COLO668 (cell line): ENCODE measurements around the gene PSME3.

ENCODE experiments used
- DNase-seq: peaks from one replicate; lab custom pipeline; 2025; ENCODE audit not compliant: unreplicated experiment; lab: John Stamatoyannopoulos, UW

Gene PSME3, protein sequence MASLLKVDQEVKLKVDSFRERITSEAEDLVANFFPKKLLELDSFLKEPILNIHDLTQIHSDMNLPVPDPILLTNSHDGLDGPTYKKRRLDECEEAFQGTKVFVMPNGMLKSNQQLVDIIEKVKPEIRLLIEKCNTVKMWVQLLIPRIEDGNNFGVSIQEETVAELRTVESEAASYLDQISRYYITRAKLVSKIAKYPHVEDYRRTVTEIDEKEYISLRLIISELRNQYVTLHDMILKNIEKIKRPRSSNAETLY

DNA sequence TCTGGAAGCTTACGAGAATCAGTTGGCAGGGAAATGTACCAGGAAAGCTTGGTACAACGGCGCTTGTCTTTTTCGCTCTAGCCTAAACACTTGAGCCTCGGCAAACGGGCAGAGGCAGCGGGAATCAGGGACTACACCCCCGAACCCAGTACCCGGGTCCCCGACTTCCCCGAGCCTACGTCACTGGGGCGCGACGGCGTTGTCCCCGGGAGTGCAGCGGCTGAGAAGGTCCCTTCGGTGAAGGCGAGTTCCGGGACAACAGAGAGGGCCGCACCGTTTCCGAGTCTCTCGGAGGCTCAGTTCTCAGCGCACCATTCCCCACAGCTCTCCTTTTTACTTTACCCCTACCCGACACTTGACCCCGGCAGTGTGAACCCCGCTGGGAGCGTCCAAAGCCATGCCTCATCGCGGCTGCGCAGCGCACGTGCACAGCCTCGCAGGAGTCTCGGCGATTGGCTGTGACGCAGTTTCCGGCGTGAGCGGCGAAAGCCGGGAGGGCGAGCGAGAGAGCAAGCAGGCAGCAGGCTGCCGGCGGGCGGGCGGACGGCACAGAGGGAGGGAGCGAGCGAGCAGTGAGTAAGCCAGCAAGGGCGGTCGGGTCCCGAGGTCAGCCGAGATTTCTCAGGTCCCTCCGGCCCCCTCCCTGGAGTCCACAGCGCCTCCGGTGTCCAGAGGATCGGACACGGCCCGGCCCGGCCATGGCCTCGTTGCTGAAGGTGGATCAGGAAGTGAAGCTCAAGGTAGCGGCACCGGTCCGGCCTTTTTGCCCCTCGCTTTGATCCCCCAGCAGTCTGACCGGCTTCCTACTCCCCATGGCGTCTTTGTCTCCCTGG is at the start of gene PSME3:
Gene PSME3 (plus strand): TSS at position 464 of the 833 bp plus-strand sequence. CDS start 235 bp downstream, at position 699.
- DNase-seq = peak; percentile 83

DNA sequence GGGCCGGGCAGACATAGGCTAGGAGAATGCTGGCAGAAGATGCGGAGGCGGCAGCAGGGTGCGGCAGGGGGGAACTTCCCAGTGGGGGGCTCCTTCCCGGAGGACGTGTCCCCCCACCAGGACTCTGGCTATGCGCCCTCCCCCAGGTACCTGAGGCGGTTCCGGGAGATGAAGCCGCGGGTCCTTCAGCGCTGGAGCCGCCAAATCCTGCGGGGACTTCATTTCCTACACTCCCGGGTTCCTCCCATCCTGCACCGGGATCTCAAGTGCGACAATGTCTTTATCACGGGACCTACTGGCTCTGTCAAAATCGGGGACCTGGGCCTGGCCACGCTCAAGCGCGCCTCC is 49.4 kb upstream of the PSME3 start:
- DNase-seq = no peak

DNA sequence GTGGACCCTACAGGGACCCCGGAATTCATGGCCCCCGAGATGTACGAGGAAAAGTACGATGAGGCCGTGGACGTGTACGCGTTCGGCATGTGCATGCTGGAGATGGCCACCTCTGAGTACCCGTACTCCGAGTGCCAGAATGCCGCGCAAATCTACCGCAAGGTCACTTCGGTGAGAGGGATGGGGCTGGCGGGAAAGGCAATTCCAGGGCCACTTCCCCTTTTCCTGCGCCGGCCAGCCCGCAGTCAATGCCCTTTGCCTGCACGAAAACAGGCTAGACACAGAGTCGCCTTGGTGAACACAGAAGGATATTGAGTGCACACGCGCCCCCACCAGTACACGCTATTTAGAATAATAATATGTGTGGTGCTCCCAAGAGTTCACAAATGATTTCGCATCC is 48.8 kb upstream of the PSME3 start:
- no peak for DNase-seq

DNA sequence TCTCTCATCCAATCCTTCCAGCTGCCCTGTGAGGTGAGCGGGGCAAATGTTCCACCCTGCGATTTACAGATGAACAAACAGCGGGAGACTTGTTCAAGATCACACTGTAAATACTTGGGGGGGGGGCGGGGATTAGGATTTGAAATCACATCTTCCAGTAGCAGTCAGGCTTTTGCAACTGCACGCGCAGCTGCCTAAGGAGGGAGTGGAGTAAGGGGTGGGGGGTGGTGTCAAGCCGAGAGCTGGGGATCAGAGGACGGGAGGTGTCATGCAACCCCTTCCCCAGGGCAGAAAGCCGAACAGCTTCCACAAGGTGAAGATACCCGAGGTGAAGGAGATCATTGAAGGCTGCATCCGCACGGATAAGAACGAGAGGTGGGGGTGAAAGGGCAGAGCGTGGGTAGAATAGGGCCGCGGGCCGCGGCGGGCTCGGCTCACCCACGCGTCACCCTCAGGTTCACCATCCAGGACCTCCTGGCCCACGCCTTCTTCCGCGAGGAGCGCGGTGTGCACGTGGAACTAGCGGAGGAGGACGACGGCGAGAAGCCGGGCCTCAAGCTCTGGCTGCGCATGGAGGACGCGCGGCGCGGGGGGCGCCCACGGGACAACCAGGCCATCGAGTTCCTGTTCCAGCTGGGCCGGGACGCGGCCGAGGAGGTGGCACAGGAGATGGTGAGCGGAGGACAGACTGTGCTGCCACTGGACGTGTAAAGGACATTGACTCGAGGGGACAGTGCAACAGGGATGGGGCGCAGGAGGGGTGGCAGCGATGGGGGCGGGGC is 48.2 kb upstream of the PSME3 start:
- no peak for DNase-seq

DNA sequence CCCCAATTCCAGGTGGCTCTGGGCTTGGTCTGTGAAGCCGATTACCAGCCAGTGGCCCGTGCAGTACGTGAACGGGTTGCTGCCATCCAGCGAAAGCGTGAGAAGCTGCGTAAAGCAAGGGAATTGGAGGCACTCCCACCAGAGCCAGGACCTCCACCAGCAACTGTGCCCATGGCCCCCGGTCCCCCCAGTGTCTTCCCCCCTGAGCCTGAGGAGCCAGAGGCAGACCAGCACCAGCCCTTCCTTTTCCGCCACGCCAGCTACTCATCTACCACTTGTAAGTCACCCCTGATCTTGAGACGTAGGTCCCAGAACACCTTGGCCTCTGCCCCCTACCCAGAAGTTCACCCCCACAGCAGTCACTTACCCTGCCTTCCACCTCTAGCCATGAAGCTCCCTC is 45.9 kb upstream of the PSME3 start:
- no peak for DNase-seq

DNA sequence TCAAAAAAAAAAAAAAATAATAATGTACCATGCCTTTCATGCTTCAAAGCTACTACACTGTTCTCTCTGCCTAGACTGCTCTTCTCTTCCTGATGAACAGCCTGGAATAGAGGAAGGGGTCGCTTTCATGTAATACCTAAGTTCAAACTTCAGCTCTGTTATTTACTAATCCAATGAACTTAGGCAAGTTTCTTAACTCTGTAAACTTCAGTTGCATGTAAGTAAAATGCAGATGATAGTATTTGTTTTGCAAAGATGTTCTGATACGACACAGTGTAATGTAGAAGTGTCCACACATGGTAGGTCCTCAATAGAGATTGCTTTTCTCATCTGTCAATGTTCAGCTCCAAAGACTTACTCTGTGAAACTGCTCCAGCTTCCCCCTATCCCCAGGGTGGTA is 41.2 kb upstream of the PSME3 start:
- no peak for DNase-seq

DNA sequence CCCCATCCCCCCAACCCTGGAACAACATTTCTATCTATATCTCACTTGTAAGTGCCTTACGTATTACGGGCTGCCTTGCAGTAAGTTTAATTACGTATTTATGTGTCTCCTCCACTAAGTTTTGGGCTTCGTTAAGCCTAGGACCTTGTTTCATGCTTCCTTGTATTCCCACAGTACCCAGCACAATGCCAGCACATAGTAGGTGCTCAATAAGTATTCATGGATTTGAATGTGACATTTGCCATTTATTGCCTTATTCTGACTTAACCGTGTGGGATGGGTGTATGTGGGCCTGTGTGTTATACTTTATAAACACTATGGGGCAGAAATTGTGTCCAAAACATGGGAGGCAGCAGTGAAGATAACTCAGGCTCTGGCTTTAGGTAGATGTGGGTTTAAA is 40.7 kb upstream of the PSME3 start:
- DNase-seq = no peak

DNA sequence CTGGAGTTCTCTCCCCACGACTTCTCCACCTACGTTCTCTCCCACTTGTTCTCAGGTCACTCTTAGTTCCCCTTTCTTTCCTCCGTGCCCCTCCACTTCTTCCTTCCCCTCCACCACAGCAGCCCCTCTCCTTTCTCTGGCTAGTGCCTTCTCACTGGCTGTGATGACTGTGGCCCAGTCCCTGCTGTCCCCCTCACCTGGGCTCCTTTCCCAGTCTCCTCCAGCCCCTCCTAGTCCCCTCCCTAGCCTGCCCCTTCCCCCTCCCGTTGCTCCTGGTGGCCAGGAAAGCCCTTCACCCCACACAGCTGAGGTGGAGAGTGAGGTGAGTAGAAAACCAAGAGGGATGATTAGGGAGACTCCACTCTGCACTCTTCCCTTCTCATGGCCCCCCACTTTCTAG is 38.1 kb upstream of the PSME3 start:
- DNase-seq = no peak

DNA sequence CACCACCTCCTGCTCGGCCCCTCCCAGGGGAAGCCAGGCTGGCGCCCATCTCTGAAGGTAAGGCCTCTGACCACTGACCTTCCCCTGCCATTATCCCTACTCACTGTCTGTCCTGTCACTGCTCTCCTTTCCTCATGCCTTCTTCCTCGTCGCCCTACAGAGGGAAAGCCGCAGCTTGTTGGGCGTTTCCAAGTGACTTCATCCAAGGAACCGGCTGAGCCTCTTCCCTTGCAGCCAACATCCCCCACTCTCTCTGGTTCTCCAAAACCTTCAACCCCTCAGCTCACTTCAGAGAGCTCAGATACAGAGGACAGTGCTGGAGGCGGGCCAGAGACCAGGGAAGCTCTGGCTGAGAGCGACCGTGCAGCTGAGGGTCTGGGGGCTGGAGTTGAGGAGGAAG is 37.7 kb upstream of the PSME3 start:
- DNase-seq = no peak

DNA sequence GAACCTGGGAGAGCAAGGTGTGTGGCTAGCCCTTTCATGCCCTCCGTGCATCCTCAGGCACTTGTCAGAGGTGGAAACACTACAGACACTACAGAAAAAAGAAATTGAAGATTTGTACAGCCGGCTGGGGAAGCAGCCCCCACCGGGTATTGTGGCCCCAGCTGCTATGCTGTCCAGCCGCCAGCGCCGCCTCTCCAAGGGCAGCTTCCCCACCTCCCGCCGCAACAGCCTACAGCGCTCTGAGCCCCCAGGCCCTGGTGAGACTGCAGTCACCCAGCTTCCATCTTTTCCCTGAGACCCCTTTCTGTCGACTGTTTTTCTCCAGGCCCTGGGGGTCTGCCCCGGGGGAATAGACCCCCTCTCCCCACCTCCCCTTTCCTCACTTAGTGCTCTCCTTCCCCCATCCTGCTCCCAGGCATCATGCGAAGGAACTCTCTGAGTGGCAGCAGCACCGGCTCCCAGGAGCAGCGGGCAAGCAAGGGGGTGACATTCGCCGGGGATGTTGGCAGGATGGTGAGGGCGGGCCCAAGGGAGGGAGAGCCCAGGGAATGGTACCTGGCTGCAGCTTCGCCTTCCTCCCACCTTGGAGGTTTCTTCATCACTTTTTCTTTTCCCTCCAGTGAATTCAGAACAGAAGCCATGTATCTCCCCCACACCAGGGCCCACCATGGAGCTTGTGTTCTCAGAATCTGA is 37.0 kb upstream of the PSME3 start:
- DNase-seq = no peak

DNA sequence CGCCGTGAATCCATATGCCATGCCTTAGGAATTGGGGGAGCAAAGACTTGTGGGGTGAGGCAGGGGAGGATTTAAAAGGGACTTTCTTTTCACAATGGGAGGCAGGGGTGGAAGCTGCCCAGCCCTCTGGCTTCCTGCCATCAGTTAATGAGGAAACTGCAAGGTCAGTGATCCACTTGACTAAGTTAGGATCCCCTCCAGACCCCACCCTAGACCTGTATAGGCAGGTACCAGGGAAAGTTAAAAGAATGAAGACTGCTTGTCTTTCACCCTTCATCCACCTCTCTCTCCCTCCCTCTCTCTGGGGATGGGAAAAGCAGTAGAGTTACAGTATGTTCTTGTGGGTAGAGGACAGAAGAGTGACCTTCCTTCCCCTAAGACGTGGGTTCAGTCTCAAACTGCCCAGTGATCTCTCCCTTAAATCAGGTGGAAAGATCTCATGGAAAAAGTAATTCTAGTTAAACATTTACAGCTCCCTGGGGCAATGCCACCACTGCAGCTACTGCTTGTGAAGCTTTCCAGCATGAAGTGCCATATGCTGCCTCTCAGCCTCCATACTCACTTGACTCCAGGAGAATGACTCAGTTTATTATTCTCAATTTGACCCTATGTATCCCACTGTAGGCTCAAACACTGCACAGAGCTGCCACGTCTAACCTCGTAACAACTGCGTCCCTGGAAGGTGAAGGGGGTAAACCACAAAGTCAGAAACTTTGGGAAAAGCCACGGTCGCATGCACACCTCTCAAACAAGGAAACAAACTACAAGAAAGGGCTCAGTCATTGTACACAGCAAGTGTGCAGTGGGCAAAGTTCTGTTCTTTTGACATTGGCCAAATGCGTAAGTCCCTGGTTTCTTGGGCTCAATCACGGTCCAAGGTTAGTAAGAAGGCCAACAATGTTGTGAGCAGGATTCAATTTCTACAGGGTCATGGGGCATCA is 35.9 kb upstream of the PSME3 start:
- DNase-seq = peak; percentile 5

DNA sequence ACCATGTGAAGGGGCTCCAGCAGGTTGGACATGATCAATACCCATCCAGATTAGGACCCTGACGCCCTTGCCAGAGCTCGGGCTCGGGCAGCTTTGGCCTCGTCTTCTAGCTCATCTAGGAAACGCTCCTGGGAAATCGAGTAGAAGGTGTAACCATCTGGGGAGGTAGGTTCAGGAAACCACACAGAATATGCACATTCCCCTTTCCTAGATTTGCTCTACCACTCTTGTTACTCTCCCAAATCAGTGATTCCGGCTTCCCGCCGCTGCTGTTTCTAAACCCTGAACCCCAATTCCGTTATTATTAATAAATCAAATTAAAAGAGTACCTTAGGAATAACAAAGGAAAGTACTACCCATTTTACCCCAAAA is 35.2 kb upstream of the PSME3 start:
- DNase-seq = no peak

DNA sequence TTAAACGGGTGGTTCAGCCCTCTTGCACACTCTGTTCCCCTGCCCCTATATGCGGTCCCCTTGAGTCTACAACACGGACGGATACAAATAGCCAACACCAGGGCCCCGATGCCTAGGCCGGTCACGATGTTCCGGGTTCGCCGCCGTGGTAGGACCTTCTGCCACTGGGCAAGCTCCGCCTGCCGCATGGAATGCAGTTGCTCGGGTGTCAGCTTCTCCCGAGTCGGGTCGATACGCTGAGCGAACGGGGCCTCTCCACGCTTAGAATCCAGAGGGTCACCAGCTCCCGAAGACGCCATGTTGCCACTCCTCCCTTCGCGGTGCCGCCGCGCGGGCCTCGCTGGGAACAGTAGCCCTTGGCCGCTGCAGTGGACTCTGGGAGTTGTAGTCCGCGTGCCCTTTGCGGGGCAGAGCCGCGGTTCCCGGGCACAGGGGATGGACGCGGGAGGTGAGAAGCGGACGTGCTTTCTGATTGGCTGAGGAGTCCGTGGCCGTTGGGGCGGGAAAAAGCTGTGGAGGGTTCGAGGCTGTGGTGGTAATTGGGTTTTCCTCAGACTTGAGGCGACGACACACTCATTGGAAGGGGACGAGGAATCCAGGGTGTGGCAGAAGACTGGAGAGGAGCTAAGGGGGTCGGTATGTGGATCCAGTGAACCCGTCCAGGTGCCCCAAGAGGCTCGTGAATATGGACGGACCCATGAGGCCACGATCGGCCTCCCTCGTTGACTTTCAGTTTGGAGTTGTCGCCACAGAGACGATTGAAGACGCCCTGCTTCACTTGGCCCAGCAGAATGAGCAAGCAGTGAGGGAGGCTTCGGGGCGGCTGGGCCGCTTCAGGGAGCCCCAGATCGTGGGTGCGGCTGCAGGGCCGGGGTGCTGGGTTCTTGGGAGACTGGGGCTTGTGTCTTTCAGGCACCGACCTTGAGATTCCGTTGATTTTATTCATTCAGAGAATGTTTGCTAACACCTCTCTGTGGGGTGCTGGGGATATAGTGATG is 34.5 kb upstream of the PSME3 start, which contains the start of the genes CNTD1 and COA3:
Gene CNTD1 (plus strand): TSS at position 479 of the 998 bp plus-strand sequence. CDS start 207 bp downstream, at position 686.
Gene COA3 (minus strand): TSS at position 322 of the 998 bp plus-strand sequence. CDS start 23 bp downstream, at position 299.
- peak; percentile 83 for DNase-seq

DNA sequence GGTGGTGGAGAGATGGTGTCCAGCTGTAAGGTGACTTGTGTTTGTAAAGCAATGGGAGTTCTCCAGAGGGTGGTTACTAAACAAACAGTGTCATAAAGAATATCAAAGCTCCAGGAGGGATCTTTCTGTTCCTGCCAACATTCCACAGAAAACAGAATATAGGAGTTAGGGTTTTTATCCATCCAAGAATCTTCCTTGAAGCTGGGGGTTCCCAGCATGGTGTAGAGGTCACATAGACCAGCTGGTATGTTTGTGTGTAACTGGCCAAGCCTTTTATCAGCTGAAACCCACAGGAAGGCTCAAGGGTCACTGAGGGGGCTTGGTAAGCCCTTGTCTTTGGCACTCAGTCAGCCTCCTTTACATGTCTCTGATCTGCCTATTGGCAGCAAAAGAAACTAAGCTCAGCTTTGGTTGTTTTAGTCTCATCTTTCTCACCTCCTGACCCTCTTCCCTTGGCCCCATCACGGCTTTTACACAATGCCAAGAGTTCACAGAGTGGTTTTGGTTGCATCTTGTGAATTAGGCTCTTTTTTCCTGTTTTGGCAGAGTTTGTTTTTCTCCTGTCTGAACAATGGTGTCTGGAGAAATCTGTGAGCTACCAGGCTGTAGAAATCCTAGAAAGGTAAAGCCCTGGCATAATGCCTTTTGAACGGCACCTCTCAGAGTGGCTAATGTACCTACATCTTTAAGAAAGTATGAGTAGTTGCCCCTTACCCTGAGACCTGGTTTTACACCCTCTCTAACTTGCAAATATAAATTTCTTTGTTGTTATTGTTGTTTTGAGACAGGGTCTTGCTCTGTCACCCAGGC is 29.9 kb upstream of the PSME3 start:
- no peak for DNase-seq

DNA sequence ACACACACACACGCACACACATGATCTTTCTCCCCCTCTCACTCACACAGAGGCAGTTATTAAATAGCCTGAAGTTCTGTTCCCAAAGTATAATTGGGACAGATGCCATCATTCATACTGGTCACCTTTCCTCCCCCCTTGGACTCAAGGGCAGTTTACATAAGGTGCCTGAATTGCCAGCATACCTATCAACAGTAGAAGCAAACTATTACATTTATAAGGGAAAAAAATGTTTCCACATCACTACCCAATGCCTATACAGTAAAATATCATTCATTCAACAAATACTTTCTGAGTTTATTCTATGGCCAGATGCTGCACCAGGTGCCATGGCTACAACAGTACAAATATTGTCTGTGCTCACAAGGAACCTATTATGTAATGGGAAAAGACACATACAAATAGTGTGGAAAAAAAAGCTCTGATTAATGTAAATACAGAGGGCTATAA is 28.3 kb upstream of the PSME3 start:
- peak; percentile 32 for DNase-seq

DNA sequence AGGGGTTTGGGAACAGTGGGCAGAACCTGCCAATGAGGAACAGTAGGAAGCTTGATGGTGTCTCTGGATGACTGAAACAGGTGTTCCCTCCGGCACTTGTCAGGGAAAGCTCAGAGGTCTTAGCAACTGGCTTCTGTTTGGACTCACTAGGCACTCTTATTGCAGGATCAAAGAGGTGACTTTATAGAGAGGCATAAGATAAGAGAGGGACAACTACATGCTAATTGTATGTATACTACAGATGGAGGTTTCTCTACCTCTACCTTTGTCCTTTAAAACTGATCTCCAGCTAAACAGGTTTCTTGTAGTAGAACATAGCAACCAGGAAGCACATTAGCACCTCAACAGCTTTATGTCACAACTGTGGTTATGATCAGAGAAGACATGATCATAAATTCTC is 26.9 kb upstream of the PSME3 start:
- no peak for DNase-seq

DNA sequence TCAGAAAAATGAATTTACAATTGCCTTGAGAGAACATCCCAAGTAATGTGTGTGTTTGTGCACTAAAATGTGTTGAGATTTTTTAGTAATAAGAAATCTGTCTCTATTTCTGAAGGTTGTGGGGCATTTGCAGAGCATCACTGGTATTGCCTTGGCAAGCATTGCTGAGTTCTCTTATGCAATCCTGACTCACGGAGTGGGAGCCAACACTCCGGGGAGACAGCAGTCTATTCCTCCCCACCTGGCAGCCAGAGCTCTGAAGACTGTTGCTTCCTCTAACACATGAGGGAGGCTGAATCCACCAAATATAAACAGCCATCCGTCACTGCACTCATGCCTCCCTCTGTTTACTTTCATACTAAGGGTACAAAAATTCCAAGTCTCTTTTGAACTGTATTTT is 23.9 kb upstream of the PSME3 start:
- no peak for DNase-seq
